Endothelial cell of umbilical vein (primary cell): ENCODE measurements around the gene NCK2. TPM values are rescaled to one million over a fixed set of nuclear protein-coding genes. Genes with fewer than 3 reads are reported as not detected.

Experiments
- BruUV-seq: library from RNA; stranded (reverse); fragments of 400-500 nt; replicated peaks from 2 replicates; lab custom pipeline; 2021; lab: Mats Ljungman, UMichigan
- CTCF ChIA-PET: fragments of 300-600, 350-600 bp; sonication (Branson Sonifier 250); formaldehyde crosslinking; loops from one replicate; lab custom pipeline; 2021; ENCODE audit warnings: antibody characterized with exemption, inconsistent platforms; lab: Charles Lee
- POLR2A ChIA-PET: fragments of 300-600, 350-600 bp; sonication (Branson Sonifier 250); formaldehyde crosslinking; loops from one replicate; lab custom pipeline; 2021; ENCODE audit warnings: antibody characterized with exemption, inconsistent platforms; lab: Charles Lee
- DNase-seq: peaks from one replicate; pipeline ENCODE4 v3.0.0-alpha.2; 2011; ENCODE audit warnings: low read depth, low spot score
- FAIRE-seq: peaks from 2 replicates; lab custom pipeline; 2011; peaks lifted over from hg19 to GRCh38; lab: Jason Lieb, UNC
- H2AFZ ChIP-seq: 2 replicates; pipeline ENCODE4 v1.6.0; 2012; ENCODE audit warnings: low read depth, low read length, control low read depth, inconsistent platforms
- H3K27ac ChIP-seq: 2 replicates; pipeline ENCODE4 v1.5.1; 2011; ENCODE audit warnings: low read depth, mild to moderate bottlenecking, control low read depth, low read length, moderate library complexity; ENCODE audit not compliant: insufficient read depth
- H3K27me3 ChIP-seq, 2 experiments: 2 replicates each; pipeline versions ENCODE4 v1.6.0 to v1.6.1; 2011; ENCODE audit warnings: low read length in 2 of 2, mixed read lengths in 1 of 2; ENCODE audit not compliant: control insufficient read depth in 2 of 2, insufficient read depth in 2 of 2
- H3K36me3 ChIP-seq, 2 experiments: 2 replicates in 1 of 2; 3 replicates in 1 of 2; pipeline ENCODE4 v1.5.1; 2011; ENCODE audit warnings: low read length in 2 of 2, mild to moderate bottlenecking in 1 of 2, moderate library complexity in 1 of 2; ENCODE audit not compliant: control insufficient read depth in 2 of 2, insufficient read depth in 2 of 2; ENCODE audit errors: extremely low read depth in 1 of 2
- H3K4me1 ChIP-seq: 3 replicates; pipeline ENCODE4 v1.5.1; 2011; ENCODE audit warnings: mild to moderate bottlenecking, low read length; ENCODE audit not compliant: control insufficient read depth, insufficient read depth; ENCODE audit errors: extremely low read depth
- H3K4me2 ChIP-seq: 2 replicates; pipeline ENCODE4 v1.6.1; 2011; ENCODE audit warnings: low read length, control low read depth, mixed read lengths; ENCODE audit not compliant: insufficient read depth
- H3K4me3 ChIP-seq, 3 experiments: fragments of 200-600 bp in 1 of 3; sonication (generic), shearing (Covaris generic) in 1 of 3; replicated peaks in 1 of 3; 2 replicates each; pipeline ENCODE4 v1.5.1; 2011 to 2016; ENCODE audit warnings: control low read depth in 3 of 3, low read length in 3 of 3, mild to moderate bottlenecking in 2 of 3, inconsistent platforms in 1 of 3, low read depth in 1 of 3, moderate library complexity in 1 of 3; ENCODE audit not compliant: insufficient read depth in 1 of 3
- H3K79me2 ChIP-seq: 2 replicates; pipeline ENCODE4 v1.6.0; 2012; ENCODE audit warnings: low read length, inconsistent platforms; ENCODE audit not compliant: control insufficient read depth, insufficient read depth
- H3K9ac ChIP-seq: replicated peaks from 2 replicates; pipeline ENCODE3; 2011; ENCODE audit warnings: low read length, control low read depth; ENCODE audit not compliant: insufficient read depth; ENCODE audit errors: extremely low read depth
- H3K9me1 ChIP-seq: replicated peaks from 3 replicates; pipeline ENCODE4 v1.6.0; 2011; ENCODE audit warnings: mild to moderate bottlenecking, low read length; ENCODE audit not compliant: control insufficient read depth, insufficient read depth; ENCODE audit errors: extremely low read depth
- H3K9me3 ChIP-seq: replicated peaks from 2 replicates; pipeline ENCODE4 v1.5.1; 2012; ENCODE audit warnings: low read length, inconsistent platforms; ENCODE audit not compliant: control insufficient read depth, insufficient read depth
- H4K20me1 ChIP-seq: replicated peaks from 2 replicates; pipeline ENCODE3; 2011; ENCODE audit warnings: mild to moderate bottlenecking, low read length; ENCODE audit not compliant: control insufficient read depth, insufficient read depth; ENCODE audit errors: extremely low read depth
- EZH2 ChIP-seq: IDR thresholded peaks from 2 replicates; pipeline ENCODE4 v1.6.1; 2012; ENCODE audit warnings: borderline replicate concordance, low read depth, mild to moderate bottlenecking, moderate library complexity, low read length, inconsistent platforms; ENCODE audit not compliant: severe bottlenecking
- FOS ChIP-seq: IDR thresholded peaks from 2 replicates; pipeline ENCODE4 v1.6.1; 2011; ENCODE audit warnings: mild to moderate bottlenecking, low read length, moderate library complexity, borderline replicate concordance; ENCODE audit not compliant: insufficient read depth
- GATA2 ChIP-seq: IDR thresholded peaks from 2 replicates; pipeline ENCODE4 v1.7.0; 2011; ENCODE audit warnings: low read depth, mild to moderate bottlenecking, moderate library complexity, mixed read lengths, low read length; ENCODE audit not compliant: insufficient read length, insufficient read depth
- JUN ChIP-seq: IDR thresholded peaks from 2 replicates; pipeline ENCODE4 v1.6.1; 2011; ENCODE audit warnings: borderline replicate concordance, low read depth; ENCODE audit not compliant: insufficient read length, insufficient read depth
- MYC ChIP-seq: IDR thresholded peaks from one replicate; pipeline ENCODE4 v1.6.1; 2011; ENCODE audit warnings: mild to moderate bottlenecking, low read depth, low read length
- POLR2A ChIP-seq: IDR thresholded peaks from 2 replicates; pipeline ENCODE4 v1.6.1; 2012; ENCODE audit warnings: low read depth, mild to moderate bottlenecking, control low read depth, low read length
- POLR2AphosphoS5 ChIP-seq: IDR thresholded peaks from 2 replicates; pipeline ENCODE4 v1.6.1; 2012; ENCODE audit warnings: low read depth, mild to moderate bottlenecking, control low read depth, low read length, moderate library complexity; ENCODE audit not compliant: insufficient read depth
- dilution Hi-C: fragments of 300-500 bp; cut with MboI; formaldehyde crosslinking; loops from one replicate; pipeline ENCODE4 v1.15.0; 2019; ENCODE audit warnings: low sequenced_read_pairs; ENCODE audit not compliant: extremely low pct_ligation_motif_present
- intact Hi-C: fragments of 100-400 bp; cut with micrococcal nuclease; formaldehyde crosslinking; loops from one replicate; pipeline ENCODE4 v1.10.0; 2022
- polyA plus RNA-seq, 4 experiments: library from polyadenylated mRNA; depleted of rRNA in 3 of 4; stranded (reverse) in 3 of 4; unstranded in 1 of 4; fragments of >200 nt; gene quantifications; 2 replicates each; pipeline versions ENCODE4 v1.2.1 to v1.2.3, GENCODE V29; 2011 to 2012; ENCODE audit warnings: missing spikeins in 1 of 4
- total RNA-seq: library from RNA; stranded (reverse); gene quantifications from 2 replicates; pipeline ENCODE4 v1.2.3, GENCODE V29; 2021
- TF ChIP-seq, protein P1 (sequence below): IDR thresholded peaks from 2 replicates; pipeline ENCODE4 v1.6.1; 2011; ENCODE audit not compliant: insufficient read depth, insufficient read length
- TF ChIP-seq, protein P2 (sequence below), 2 donors: IDR thresholded peaks; 1 replicate in 1 of 2; 2 replicates in 1 of 2; pipeline ENCODE4 v1.5.1; 2011; ENCODE audit warnings: low read length in 2 of 2, mild to moderate bottlenecking in 2 of 2, moderate library complexity in 2 of 2, control low read depth in 1 of 2, inconsistent platforms in 1 of 2, low read depth in 1 of 2; ENCODE audit not compliant: insufficient read depth in 1 of 2; ENCODE audit errors: extremely low read depth in 1 of 2

The NCK2 gene
- total and polyA plus RNA-seq, 2 donors (not counting 3 experiments of a cell fraction or from before 2014, with no cell fraction given): 23.8 to 39.1 TPM

DNA sequence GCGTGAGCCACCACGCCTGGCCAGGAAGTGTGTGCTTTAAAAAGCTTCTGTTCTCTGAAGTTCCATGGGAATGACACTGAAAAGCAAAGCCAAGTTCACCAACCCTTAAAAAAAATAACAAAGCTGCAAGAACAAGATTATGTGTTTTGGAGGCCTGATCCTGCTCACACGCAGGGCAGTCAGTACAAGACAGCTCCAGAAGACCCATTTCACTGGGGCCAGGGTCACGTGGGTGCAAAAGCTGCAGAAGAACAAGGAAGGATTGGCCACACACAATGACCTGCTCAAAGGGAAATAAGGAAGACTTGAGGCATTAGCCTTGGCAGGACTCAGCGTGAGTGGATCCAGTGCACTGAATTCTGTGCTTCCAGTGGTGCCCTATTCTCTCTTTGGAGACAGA is 187.9 kb downstream of the NCK2 start:
- Histone ChIP-seq H3K9ac (no peak overlapping the region), H4K20me1 (no peaks in the 10 kb centered on the region), H3K9me1 (no peaks in the 10 kb centered on the region), H3K27me3 (no peaks in the 10 kb centered on the region), H2AFZ (no peak overlapping the region), H3K36me3 (no peaks in the 10 kb centered on the region), H3K9me3 (no peaks in the 10 kb centered on the region), H3K4me3 (no peak overlapping the region), H3K4me2 (no peak overlapping the region), H3K27ac (no peak overlapping the region), H3K4me1 (peaks cover 3% of the 10 kb centered on the region), H3K79me2 (no peaks in the 10 kb centered on the region)
- TF ChIP-seq GATA2 (no peak), MYC (no peak), JUN (no peak), POLR2A (no peak), FOS (no peak), POLR2AphosphoS5 (no peak), EZH2 (no peak)
- TF ChIP-seq, protein P1, sequence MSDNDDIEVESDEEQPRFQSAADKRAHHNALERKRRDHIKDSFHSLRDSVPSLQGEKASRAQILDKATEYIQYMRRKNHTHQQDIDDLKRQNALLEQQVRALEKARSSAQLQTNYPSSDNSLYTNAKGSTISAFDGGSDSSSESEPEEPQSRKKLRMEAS: no peak
- TF ChIP-seq, protein P2, sequence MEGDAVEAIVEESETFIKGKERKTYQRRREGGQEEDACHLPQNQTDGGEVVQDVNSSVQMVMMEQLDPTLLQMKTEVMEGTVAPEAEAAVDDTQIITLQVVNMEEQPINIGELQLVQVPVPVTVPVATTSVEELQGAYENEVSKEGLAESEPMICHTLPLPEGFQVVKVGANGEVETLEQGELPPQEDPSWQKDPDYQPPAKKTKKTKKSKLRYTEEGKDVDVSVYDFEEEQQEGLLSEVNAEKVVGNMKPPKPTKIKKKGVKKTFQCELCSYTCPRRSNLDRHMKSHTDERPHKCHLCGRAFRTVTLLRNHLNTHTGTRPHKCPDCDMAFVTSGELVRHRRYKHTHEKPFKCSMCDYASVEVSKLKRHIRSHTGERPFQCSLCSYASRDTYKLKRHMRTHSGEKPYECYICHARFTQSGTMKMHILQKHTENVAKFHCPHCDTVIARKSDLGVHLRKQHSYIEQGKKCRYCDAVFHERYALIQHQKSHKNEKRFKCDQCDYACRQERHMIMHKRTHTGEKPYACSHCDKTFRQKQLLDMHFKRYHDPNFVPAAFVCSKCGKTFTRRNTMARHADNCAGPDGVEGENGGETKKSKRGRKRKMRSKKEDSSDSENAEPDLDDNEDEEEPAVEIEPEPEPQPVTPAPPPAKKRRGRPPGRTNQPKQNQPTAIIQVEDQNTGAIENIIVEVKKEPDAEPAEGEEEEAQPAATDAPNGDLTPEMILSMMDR (IDR thresholded peaks at IDR 0.05; ENCODE audit: extremely low read depth in 1 of 2, insufficient read depth in 1 of 2, low read depth in 1 of 2, low read length in 2 of 2): no peak
- intact Hi-C loops: no loop called here
- ChIA-PET POLR2A (no interaction called here), CTCF (no interaction called here)
- no TSS peak for BruUV-seq
- FAIRE-seq (no peak), DNase-seq (no peak)
- dilution Hi-C loops: no loop called here
